GM18873 (cell line): Measurements from ENCODE around the gene EFCAB12.
"Not testable (repeated sequence)": the region's sequence is repeated elsewhere in the genome, so short reads cannot be mapped to it uniquely, and the experiment has no call there.

Experiments
- ATAC-seq: cut with Tn5 transposase; IDR thresholded peaks from one replicate; pipeline ENCODE4 v1.9.1; 2021; ENCODE audit warnings: mild to moderate bottlenecking, moderate library complexity, moderate number of reproducible peaks; ENCODE audit not compliant: unreplicated experiment, low FRiP score

The EFCAB12 gene

DNA sequence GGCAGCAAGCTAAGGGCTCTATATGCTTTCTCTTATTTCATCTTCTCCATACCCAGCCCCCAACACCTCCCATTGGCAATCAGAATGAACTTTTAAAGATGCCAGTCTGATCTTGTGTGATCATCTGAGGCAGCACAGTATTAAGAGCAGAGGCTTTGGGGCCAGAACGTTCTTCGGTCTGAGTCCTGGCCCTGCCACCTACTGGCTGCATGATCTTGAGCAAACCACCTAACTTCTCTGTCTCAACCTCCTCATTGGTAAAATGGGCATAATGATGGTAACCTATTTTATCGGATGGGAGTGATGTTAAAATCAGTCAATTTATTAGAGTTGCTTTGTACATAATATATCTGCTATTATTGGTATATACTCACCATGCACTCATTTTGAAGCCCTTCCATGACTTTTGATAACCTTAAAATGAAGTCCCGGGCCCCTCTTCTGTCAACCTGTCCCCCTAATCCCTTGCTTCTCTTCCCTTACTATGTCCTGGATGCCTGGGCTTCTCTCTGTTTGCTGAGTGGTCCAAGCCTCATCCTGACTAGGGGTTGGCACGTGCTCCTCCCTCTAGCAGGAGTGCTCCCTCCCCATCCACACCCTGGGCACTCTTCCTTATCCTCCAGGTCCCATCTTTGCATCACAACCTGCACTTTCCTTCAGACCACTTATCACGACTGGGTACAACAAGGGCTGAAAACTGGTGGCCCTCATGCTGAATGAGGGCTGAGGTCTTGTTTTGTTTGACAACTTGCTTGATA lies 6.3 kb downstream of the EFCAB12 start:
- no peak for ATAC-seq

DNA sequence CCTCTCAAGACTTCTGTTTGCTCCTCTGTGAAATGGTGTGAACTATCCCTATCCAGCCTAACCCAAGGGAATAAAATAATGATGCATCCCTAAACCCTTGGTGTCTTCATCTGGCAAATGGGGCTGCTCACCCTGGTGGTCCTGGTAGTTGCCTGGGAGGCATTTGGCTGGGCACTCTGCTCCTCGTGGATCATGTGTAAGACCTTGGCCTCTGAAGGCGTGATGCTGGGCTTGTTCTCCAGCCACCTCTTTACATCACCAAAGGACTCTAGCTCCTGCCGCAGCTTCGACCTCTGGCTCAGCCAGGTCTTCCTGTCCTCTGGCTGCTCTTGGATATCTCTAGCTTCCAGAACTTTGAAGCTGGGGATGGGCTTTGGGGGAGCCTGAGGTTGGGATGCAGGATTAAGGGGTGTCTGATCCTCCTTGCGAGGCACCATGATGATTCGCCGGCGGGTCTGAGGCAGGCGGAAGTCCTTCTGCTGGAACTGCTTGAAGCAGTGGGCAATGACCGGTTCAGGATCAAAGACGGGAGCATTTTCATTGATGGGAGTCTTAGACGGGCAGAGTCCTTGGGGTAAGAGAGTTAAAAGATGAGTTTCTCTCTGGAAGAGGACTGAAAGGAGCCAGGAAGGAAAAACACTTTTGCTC lies 7.1 kb downstream of the EFCAB12 start:
- ATAC-seq = no peak

DNA sequence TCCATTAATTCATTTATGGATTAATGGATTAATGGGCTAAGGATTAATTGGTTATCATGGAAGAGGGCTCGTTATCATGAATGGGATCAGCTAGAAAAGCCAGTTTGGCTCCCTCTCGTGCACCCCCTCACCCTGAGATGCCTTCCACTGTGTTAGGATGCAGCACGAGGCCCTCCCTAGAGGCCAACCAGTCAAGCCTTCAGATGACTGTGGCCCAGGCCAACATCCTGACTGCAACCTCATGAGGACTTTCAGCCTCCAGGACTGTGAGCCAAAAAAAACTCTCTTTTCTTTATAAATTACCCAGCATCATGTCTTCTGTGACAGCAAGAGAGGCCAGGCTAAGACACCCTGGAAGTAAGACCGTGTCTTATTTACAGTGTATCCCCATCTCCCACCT lies 9.0 kb downstream of the EFCAB12 start:
- ATAC-seq = no peak

DNA sequence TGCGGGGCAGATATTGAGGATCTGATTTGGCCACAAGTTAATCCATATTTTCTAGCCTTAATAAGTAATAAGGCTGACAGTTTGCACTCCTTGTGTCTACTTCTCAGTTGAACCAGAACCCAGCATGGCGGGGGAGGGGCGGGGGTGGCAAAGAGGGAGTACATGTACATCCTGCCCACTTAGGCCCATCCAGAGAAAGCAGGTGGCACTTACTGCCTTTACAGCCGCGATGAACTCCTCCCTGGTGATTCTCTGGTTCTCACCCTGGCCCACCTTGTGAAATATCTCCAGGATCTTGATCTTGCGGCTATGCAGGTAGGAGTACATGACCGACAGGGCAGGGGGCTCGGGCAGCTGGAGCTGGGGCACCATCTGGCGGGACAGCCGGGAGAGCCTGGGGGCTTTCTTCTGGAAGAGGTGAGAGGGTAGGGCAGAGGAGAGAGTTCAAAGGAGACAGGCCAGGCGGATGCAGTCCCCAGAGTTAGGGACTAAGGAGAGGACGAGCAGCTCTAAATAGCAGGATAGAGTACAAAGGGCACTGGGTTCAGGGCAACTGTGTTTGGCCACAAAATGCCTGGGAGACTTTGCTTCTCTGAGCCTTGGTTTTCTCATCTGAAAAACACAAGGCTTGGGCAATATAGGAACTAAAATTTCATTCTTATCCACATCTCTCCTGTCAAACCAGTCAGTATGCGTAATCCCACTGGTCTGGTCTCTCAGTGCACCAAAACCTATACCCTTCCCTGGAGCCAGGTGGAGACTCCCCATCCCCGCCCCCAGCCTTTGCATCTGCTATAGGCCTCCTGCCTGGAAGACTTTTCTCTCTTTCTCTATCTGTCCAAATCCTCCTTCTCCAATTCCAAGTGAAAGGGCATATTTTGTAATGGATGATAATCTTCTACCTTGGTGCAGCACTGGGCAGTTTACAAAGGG lies 10.1 kb downstream of the EFCAB12 start:
- no peak for ATAC-seq

DNA sequence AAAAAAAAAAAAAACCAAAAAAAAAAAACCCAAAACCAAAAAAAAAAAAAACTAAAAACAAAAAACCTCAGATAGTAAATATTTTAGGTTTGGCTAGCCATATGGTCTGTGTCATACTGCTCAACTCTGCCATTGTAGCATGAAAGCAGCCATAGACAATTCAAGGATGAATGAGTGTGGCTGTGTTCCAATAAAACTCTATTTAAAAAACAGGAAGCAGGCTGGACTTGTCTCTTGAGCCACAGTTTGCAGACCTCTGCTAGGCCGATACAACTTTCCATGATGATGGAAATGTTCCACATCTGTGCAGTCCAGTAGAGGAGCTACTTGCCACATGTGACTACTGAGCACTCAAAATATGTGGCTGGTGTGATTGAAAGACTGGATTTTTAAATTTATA lies 11.1 kb downstream of the EFCAB12 start:
- no peak for ATAC-seq

DNA sequence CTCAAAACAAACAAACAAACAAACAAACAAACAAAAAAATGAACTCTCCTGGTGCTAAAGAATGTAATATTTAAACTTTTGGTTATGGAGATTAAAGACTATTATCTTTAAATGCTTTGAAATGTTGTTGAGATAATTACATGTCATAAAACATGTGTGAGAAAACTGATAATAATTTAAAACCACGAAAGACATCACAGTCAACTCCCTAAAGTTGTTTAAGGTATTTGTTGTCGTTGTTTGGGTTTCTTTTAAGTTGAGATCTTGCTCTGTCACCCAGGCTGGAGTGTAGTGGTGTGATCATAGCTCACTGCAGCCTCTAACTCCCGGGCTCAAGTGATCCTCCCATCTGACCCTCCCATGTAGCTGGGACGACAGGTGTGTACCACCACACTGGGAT lies 12.0 kb downstream of the EFCAB12 start:
- ATAC-seq = no peak

DNA sequence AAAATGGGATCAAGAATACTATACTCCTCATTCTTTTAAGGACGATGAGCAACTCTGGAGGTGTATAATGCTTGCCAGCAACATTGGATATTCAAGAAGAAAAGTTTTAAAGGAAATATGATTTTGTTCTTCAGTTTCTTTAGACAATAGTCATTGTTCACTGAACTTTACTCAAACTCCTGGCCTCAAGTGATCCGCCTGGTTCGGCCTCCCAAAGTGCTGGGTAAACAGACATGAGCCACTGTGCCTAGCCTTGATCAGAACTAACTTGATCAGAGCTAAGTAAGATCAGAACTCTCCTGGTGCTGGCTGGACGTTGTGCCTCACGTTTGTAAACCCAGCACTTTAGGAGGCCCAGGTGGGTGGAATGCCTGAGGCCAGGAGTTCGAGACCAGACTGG lies 12.6 kb downstream of the EFCAB12 start:
- no peak for ATAC-seq

DNA sequence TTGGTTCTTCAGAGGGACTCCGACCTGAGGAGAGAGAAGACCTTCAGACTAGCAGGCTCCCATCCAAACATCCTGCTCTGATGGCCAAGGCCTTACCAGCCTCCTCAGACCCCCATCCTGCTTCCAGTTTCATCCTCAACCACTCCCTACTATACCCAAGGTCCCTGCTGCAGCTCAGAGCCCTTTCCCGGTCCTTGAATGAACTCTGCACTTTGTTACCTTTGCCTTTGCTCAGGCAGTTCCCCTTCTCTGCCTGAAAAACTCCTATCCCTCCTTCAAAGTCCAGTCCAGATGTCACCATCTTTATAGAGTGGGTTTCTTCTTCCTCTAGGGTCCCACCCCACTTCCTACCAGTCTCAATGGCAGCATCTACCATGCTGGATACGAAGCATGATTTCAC lies 13.1 kb downstream of the EFCAB12 start:
- ATAC-seq = no peak

DNA sequence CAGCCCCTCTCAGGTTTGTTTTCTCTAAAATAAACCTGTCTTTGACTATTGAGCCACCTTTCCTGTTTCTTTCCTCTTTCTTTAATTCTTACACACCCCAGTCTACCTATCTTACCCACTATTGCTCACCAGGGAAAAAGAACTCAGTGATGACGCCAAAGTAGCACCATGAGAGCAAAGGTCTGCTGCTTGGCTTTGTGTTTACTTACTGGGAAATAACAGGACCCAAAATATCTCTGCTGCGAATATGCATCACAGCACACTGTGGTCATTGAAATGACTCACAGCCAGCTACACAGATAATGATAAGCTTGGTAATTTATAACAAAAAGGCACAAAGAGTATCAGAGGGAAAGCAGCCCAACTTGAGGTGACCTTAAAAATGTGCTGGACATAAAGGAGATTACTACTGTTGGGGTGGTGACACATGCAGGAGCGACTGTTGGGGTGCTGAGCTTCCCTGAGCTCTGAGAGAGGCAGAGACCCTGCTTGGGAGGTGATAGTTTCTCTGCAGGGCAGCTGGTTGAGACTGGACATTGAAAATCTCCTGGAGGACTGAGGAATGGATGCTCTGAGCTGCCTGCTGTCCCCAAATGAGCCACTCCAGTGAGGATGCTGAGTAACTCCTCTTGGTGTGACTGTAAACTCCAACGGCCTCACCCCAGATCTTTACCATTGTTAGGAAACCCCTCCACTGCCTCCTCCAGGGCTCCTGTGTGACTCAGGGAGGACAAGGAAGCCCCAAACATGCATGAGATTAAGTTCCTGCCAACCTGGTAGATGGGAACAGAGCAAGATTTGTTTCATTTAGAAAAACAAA lies 14.5 kb downstream of the EFCAB12 start:
- no peak for ATAC-seq

DNA sequence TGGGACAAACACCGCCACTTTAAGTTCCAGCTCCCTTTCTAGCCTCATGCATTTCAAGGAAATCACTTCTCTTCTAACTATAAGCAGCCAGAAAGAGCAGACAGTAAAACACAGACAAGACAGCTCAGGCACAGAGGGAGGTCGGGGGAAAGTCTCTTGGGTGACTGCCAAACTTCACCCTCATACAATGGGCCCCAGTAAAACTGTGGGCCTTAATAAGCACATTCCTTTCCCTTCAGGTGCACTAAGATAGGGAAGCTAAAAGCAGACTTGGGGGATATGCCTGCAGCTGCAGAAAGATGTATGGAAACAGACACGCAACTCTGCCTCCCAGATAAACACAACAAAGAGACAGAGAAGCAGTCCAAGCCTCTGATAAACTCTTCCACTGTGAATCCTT lies 15.2 kb downstream of the EFCAB12 start:
- not testable (repeated sequence) for ATAC-seq

DNA sequence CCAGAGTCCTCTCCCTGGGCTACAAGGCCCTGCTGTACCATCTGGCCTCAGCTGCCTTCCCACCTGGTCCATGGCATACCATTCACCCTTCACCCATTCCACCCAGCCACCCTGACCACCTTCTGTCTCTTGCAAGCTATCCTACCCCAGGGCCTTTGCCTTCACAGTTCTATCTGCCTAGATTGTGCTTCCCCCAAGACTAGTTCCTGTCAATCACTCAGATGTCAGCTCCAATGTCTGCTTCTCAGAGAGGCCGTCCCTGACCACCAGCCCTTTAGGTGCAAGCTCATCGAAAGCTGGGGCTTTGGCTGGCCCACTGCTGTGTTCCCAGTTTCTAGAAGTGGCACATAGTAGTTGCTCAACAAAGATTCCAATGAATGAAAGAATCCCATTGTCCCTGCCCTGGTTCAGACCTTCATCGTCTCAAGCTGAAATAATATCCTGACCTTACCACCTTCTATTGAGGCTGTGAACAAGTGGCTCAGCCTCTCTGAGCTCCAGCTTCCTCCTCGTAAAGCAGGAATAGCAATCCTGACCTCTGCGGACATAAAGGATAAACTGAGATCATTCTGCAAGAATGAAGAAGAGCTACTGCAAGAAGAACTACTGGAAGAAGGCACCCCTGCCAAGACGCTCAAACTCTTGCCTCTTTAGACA lies 15.8 kb downstream of the EFCAB12 start:
- no peak for ATAC-seq

DNA sequence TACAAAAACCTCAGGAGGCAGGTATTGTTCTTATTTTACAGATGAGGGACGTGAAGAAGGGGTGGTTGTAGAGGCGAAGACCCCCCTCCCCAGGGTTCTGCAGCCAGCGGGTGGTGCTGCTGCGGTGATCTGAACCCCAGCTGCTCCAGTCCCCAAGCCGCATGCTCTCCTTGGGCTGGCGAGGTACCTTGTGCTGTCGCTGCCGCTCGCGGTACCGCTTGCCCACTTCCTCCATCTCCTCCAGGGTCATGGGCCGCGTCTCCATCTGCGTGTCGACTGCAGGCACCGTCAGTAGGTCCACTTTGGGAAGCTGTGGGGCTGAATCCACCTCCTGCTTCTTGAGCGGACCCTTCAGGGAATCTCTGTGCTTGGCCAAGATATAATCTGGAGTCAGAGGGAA lies 17.5 kb downstream of the EFCAB12 start:
- no peak for ATAC-seq

DNA sequence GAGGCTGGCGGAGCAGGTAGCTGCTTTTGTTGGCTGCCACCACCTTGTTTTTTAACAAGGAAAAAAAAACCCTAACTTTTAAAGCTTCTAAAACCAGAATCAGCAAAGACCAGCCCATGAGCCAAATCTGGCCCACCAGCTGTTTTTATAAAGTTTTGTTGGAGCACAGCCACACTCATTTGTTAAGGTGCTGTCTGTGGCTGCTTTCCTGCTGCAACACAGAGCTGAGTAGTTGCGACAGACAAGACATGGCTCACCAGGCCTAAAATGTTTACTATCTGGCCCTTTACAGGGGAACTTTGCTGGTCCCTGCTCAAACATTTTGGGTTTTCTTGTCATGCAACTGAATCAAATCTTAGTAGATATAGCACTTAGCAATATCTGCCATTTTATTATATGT lies 18.9 kb downstream of the EFCAB12 start:
- ATAC-seq = no peak

DNA sequence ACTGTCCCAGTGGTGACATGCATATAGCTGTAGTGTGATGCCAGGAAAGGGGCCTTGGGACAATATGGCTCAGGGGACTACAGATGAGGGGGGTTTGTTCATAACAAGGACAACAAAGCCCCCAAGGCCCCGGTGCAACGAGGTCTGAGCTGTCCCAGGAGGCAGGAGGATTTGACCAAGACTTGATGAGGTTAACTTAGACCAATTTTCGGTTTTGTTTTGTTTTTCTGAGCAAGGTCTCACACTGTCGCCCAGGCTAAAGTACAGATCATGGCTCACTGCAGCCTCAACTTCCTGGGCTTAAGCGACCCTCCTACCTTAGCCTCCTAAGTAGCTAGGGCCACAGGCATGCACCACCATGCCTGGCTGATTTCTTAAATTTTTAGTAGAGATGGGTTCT lies 23.8 kb downstream of the EFCAB12 start:
- ATAC-seq = no peak

DNA sequence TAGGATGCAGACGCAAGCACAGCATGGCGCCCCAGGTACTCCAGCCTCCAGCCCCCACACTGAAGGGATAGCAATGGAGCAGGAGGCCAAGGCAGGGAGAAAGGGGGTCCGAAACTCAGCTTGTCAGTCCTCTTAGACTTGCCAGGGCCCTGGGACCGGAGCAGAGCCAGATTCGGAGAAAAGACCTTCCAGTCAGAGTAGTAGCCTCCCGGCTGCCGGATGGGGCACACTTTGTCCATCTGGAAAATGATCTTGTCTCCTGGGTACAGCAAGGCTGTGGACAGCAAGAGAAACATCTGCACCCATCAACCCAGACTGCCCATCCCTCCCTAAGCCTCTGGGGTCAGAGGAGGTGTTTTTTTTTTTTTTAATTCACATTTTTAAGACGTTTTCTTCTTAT lies 24.3 kb downstream of the EFCAB12 start:
- no peak for ATAC-seq

DNA sequence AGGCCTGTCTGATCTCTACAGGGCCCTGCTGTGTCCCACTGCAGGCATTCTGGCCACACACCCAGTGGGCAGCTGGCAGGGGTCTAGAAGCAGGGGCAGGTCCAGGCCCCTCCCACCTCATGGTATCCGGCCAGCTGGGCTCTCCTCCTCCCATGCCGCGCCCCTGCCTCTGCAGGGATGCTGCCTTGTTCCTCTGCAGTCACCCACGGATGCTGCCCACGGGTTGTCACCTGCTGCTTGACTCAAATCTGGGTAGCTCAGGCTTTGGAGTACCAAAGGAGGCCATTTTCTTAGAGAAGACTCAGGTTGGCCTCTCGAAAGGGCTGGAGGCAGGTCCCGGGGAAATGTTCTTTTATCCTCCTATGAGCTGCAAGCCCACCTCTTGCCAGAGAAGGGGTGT lies 25.0 kb downstream of the EFCAB12 start:
- no peak for ATAC-seq

DNA sequence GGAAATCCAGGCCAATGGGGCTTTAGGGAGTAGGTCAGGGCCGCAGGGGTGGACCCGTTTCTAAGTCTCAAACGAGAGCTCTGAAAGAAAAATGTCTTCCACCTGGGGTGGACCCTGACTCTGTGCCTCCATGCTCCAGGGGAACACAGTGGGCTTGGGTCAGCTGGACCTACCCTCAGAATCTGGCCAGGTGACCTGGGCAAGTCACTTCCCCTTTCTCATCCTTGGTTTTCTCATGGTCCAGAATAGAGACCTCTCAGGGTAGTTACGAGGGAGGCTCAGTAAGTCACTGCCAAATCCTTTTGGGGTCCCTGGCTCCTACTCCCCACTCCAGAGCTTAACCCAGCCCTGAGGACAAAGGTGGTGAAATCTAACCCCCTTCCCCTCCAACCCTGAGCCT lies 25.8 kb downstream of the EFCAB12 start:
- no peak for ATAC-seq

DNA sequence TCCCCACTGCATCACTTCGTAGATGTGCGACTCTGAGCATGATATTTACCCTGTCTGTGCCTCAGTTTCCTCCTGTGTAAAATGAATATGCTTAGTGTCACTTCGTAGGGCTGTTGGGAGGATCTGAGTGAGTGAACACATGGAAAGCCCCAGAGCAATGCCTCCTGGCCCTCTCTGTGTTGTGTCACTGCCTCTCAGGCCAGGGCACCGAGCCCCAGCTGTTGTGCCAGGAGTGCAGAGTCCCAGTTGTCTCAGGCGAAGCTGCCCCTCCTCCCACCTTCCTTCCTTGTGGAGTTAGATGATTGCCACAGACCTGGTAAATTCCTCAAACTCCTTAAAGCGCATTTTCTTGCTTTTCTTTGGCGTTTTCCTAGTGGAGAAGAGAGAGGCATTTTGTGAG lies 26.2 kb downstream of the EFCAB12 start:
- ATAC-seq = no peak

DNA sequence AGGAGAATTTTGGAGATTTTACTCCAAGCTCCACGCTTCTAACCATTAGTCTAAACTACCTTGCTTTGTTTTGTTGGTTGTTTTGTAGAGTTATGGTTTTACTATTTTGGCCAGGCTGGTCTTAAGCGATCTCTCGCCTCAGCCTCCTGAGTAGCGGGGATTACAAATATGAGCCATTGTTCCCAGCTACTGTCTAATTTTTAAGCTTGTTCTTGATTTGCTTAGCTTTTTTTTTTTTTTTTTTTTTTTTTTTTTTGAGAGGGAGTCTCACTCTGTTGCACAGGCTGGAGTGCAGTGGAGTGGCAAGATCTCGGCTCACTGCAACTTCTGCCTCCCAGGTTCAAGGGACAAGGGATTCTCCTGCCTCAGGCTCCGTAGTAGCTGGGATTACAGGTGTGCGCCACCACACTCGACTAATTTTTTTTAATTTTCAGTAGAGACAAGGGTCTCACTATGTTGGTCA lies 28.5 kb downstream of the EFCAB12 start:
- ATAC-seq = no peak
